HL-60 (cell line): ENCODE results near the gene PLGRKT.
A peak's percentile ranks its signal among the peaks of the same experiment; 100 is the strongest.
"Not testable (repeated sequence)": the region's sequence is repeated elsewhere in the genome, so short reads cannot be mapped to it uniquely, and the experiment has no call there.

Experiments
- DNase-seq, 2 experiments: peaks; one replicate each; pipeline ENCODE4 v3.0.0-alpha.2; 2010 to 2020; ENCODE audit warnings: low read depth in 1 of 2, low spot score in 1 of 2
- H3K27ac ChIP-seq: fragments of 250-450 bp; sonication (Bioruptor Pico); replicated peaks from 2 replicates; pipeline ENCODE4 v1.5.1; 2020; ENCODE audit warnings: mild to moderate bottlenecking, moderate library complexity
- H3K27me3 ChIP-seq: fragments of 250-450 bp; sonication (Bioruptor Pico); 2 replicates; pipeline ENCODE4 v1.5.1; 2021; ENCODE audit warnings: mild to moderate bottlenecking, moderate library complexity; ENCODE audit not compliant: insufficient read depth, poor library complexity, severe bottlenecking
- H3K4me3 ChIP-seq: replicated peaks from 2 replicates; pipeline ENCODE4 v1.5.1; 2011; ENCODE audit warnings: mild to moderate bottlenecking, control low read depth, low read length; ENCODE audit not compliant: insufficient read depth
- CTCF ChIP-seq: IDR thresholded peaks from one replicate; pipeline ENCODE4 v1.5.1; 2011; ENCODE audit warnings: low read length, control low read depth, inconsistent platforms; ENCODE audit not compliant: insufficient read depth
- GABPA ChIP-seq: IDR thresholded peaks from 2 replicates; pipeline ENCODE4 v1.6.1; 2012; ENCODE audit warnings: low read depth
- POLR2AphosphoS5 ChIP-seq: IDR thresholded peaks from 2 replicates; pipeline ENCODE4 v1.6.1; 2012; ENCODE audit warnings: low read depth
- REST ChIP-seq: IDR thresholded peaks from 2 replicates; pipeline ENCODE4 v1.6.1; 2012; ENCODE audit warnings: low read depth; ENCODE audit not compliant: insufficient replicate concordance
- SPI1 ChIP-seq: IDR thresholded peaks from 2 replicates; pipeline ENCODE4 v1.6.1; 2012; ENCODE audit warnings: low read depth, mild to moderate bottlenecking, borderline replicate concordance

The PLGRKT gene

GRCh38 chr9:5468850-5469249 is 31.1 kb upstream of the PLGRKT start:
- no peaks in the 10 kb centered on the region for H3K27me3 ChIP-seq
- no peak overlapping the region for H3K27ac ChIP-seq
- TF ChIP-seq SPI1 (no peak), POLR2AphosphoS5 (no peak), CTCF (no peak), GABPA (no peak), REST (no peak)
- H3K4me3 ChIP-seq = no peak overlapping the region
- no peak for DNase-seq

GRCh38 chr9:5466766-5467165 is 29.0 kb upstream of the PLGRKT start:
- Histone ChIP-seq H3K4me3 (no peak overlapping the region), H3K27ac (no peak overlapping the region), H3K27me3 (no peaks in the 10 kb centered on the region)
- TF ChIP-seq REST = no peak
- TF ChIP-seq POLR2AphosphoS5 = no peak
- no peak for TF ChIP-seq SPI1
- no peak for TF ChIP-seq CTCF
- TF ChIP-seq GABPA = no peak
- peak in 1 of 2 experiments; percentile 25 for DNase-seq

- DNase-seq = no peak
- TF ChIP-seq GABPA (no peak), REST (no peak)
- H3K4me3 ChIP-seq = no peak overlapping the region
Observed at GRCh38 chr9:5466005-5466404, 28.3 kb upstream of the PLGRKT start.

GRCh38 chr9:5464831-5465330 is 27.2 kb upstream of the PLGRKT start:
- not testable (repeated sequence) for H3K4me3 ChIP-seq, H3K27me3 ChIP-seq, H3K27ac ChIP-seq
- peak; percentile 40; the same call in 1 of the 2 replicates for TF ChIP-seq SPI1
- DNase-seq = peak in 1 of 2 experiments; percentile 14

More at GRCh38 chr9:5466005-5466404, 28.3 kb upstream of the PLGRKT start:
- Histone ChIP-seq H3K27ac (no peak overlapping the region), H3K27me3 (no peaks in the 10 kb centered on the region)
